ENCODE results near the gene SUN2. TPM values are rescaled to one million over a fixed set of nuclear protein-coding genes. Genes with fewer than 3 reads are reported as not detected.

The SUN2 gene
- total RNA-seq, 1 experiment from 2014 or later = 104 TPM

GRCh38 chr22:38772623-38772873, 16.8 kb upstream of the SUN2 start:
- no peak overlapping the region for H3K27ac ChIP-seq (ENCODE audit: low read depth, low read length, poor library complexity, severe bottlenecking)
- H3K36me3 ChIP-seq (ENCODE audit: insufficient read depth, low read length, poor library complexity, severe bottlenecking) = no peaks in the 10 kb centered on the region
- no TSS peak for BruUV-seq (replicated peaks)
- H3K9me3 ChIP-seq (ENCODE audit: low read depth, low read length, poor library complexity, severe bottlenecking) = no peaks in the 10 kb centered on the region
- H3K4me3 ChIP-seq (ENCODE audit: low read depth, low read length, poor library complexity, severe bottlenecking) = no peak overlapping the region
- H3K4me1 ChIP-seq (ENCODE audit: insufficient read depth, low read length, poor library complexity, severe bottlenecking) = peaks cover 20% of the 10 kb centered on the region
- CTCF ChIA-PET = no interaction called here
- no peaks in the 10 kb centered on the region for H3K27me3 ChIP-seq (replicated peaks; ENCODE audit: insufficient read depth, low read depth, low read length, poor library complexity)
- TF ChIP-seq CTCF (conservative IDR thresholded peaks at IDR 0.05; ENCODE audit: low read depth, low read length) (no peak), EZH2 (IDR thresholded peaks at IDR 0.05; ENCODE audit: borderline replicate concordance, low read depth, low read length, poor library complexity, severe bottlenecking) (no peak)
- no peak for DNase-seq (ENCODE audit: low spot score)
- intact Hi-C loops (cut with micrococcal nuclease; ENCODE audit: unreplicated experiment) = no loop called here
- POLR2A ChIA-PET (ENCODE audit: low non-redundant PET) = no interaction called here

- intact Hi-C loops (cut with micrococcal nuclease; ENCODE audit: unreplicated experiment) = no loop called here
- H3K4me1 ChIP-seq (ENCODE audit: insufficient read depth, low read length, poor library complexity, severe bottlenecking) = peaks cover 31% of the 10 kb centered on the region
- H3K27me3 ChIP-seq (replicated peaks; ENCODE audit: insufficient read depth, low read depth, low read length, poor library complexity) = no peaks in the 10 kb centered on the region
- H3K36me3 ChIP-seq (ENCODE audit: insufficient read depth, low read length, poor library complexity, severe bottlenecking) = no peaks in the 10 kb centered on the region
- ChIA-PET POLR2A (ENCODE audit: low non-redundant PET) (interaction anchor here (0.6 kb wide), 1 partner anchor 12 kb away, joined by 12 read pairs; no protein-coding TSS in a partner anchor), CTCF (interaction anchor here (0.6 to 1.7 kb wide), 3 partner anchors 100 to 561 kb away, joined by 4 to 24 read pairs (median 5); partner anchors contain the start of gene CBX6)
- TF ChIP-seq EZH2 (IDR thresholded peaks at IDR 0.05; ENCODE audit: borderline replicate concordance, low read depth, low read length, poor library complexity, severe bottlenecking) = no peak
- no peak for TF ChIP-seq CTCF (conservative IDR thresholded peaks at IDR 0.05; ENCODE audit: low read depth, low read length)
- H3K4me3 ChIP-seq (ENCODE audit: low read depth, low read length, poor library complexity, severe bottlenecking) = no peak overlapping the region
- BruUV-seq (replicated peaks) = no TSS peak
- DNase-seq (ENCODE audit: low spot score) = no peak
- H3K9me3 ChIP-seq (ENCODE audit: low read depth, low read length, poor library complexity, severe bottlenecking) = no peaks in the 10 kb centered on the region
- H3K27ac ChIP-seq (ENCODE audit: low read depth, low read length, poor library complexity, severe bottlenecking) = peak overlapping the region; percentile 54
These were observed 14.6 kb upstream of the SUN2 start for GRCh38 chr22:38770257-38770949.

- intact Hi-C loops (cut with micrococcal nuclease; ENCODE audit: unreplicated experiment) = loop anchor here (1.0 to 5.0 kb wide), 4 partner anchors 34 to 349 kb away; no protein-coding TSS in a partner anchor
- no peaks in the 10 kb centered on the region for H3K9me3 ChIP-seq (ENCODE audit: low read depth, low read length, poor library complexity, severe bottlenecking)
- ChIA-PET CTCF (interaction anchor here (0.9 to 2.0 kb wide), 4 partner anchors 15 to 102 kb away, joined by 3 to 27 read pairs (median 20); partner anchors contain the start of gene NPTXR), POLR2A (ENCODE audit: low non-redundant PET) (interaction anchor here (1.6 kb wide), 1 partner anchor 75 kb away, joined by 4 read pairs; no protein-coding TSS in a partner anchor)
- peak overlapping the region; percentile 25 for H3K27ac ChIP-seq (ENCODE audit: low read depth, low read length, poor library complexity, severe bottlenecking)
- BruUV-seq (replicated peaks) = no TSS peak
- DNase-seq (ENCODE audit: low spot score) = no peak
- TF ChIP-seq EZH2 (IDR thresholded peaks at IDR 0.05; ENCODE audit: borderline replicate concordance, low read depth, low read length, poor library complexity, severe bottlenecking) (no peak), CTCF (conservative IDR thresholded peaks at IDR 0.05; ENCODE audit: low read depth, low read length) (no peak)
- H3K4me1 ChIP-seq (ENCODE audit: insufficient read depth, low read length, poor library complexity, severe bottlenecking) = peaks cover 28% of the 10 kb centered on the region
- H3K36me3 ChIP-seq (ENCODE audit: insufficient read depth, low read length, poor library complexity, severe bottlenecking) = no peaks in the 10 kb centered on the region
- H3K4me3 ChIP-seq (ENCODE audit: low read depth, low read length, poor library complexity, severe bottlenecking) = no peak overlapping the region
- H3K27me3 ChIP-seq (replicated peaks; ENCODE audit: insufficient read depth, low read depth, low read length, poor library complexity) = no peaks in the 10 kb centered on the region
These were observed 12.2 kb upstream of the SUN2 start for GRCh38 chr22:38768036-38768435.
